ENCODE measurements around the gene CHRNA4. TPM values are rescaled to one million over a fixed set of nuclear protein-coding genes. Genes with fewer than 3 reads are reported as not detected.

Gene CHRNA4
- total RNA-seq, 3 donors from 2014 or later (not counting 1 experiment from before 2014, with no cell fraction given), result not detected

DNA sequence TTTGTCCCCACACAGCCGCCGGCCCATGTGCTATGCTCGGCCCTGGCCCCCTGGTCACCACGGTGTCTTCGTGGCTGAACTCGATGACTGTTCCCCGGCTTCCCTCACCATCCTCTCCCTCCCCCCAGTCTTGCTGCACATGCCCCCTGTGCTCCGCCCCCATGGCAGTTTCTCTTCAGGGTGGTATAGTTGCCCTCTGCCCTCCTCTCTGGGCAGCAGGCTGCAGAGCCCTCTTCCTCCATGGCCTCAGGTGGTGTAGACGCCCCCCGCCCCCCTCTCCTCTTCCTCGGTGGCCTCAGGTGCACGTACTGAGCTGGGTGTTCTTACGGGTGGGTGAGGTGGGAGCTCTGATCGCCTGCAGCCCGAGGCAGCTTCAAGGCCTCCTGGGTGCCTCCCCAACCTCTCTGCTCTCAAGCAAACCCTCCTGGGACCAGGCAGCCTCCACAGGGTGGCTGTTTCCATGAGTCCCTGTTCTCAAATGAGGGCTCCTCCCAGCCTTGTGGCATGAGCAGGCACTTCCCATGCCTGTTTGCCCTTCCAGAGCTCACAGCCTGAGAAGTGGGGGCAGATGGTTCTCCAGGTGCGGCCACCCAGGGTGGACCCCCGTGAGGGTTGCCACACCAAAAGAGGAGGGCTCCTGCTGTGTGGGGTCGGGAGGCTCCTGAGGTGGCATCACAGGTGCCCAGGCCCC lies 43.4 kb downstream of the CHRNA4 start:
- H3K9me3 ChIP-seq (ENCODE audit: control insufficient read depth, insufficient read depth, low read length), result no peaks in the 10 kb centered on the region
- WGBS (ENCODE audit: insufficient coverage), result 79% methylated on average over 18 of the region's 18 CpGs
- Mint-ChIP-seq H3K27ac (no peak overlapping the region), H3K27me3 (ENCODE audit: low read depth in 2 of 2) (no peaks in the 10 kb centered on the region), H3K4me3 (no peak overlapping the region), H3K9me3 (no peaks in the 10 kb centered on the region), H3K4me1 (no peaks in the 10 kb centered on the region), H3K36me3 (no peaks in the 10 kb centered on the region)
- no peaks in the 10 kb centered on the region for H3K36me3 ChIP-seq (ENCODE audit: control insufficient read depth, insufficient read depth, low read length)
- H3K27me3 ChIP-seq (ENCODE audit: control insufficient read depth, insufficient read depth, low read length), result no peaks in the 10 kb centered on the region
- ATAC-seq (no peak), DNase-seq (no peak)
- H3K4me3 ChIP-seq (ENCODE audit: low read length), result no peak overlapping the region
- intact Hi-C loops (cut with micrococcal nuclease), result no loop called here
- no peak overlapping the region for H3K27ac ChIP-seq (ENCODE audit: low read length)
- H3K4me1 ChIP-seq (ENCODE audit: control insufficient read depth, insufficient read depth, low read length), result no peaks in the 10 kb centered on the region
- TF ChIP-seq, protein P1, sequence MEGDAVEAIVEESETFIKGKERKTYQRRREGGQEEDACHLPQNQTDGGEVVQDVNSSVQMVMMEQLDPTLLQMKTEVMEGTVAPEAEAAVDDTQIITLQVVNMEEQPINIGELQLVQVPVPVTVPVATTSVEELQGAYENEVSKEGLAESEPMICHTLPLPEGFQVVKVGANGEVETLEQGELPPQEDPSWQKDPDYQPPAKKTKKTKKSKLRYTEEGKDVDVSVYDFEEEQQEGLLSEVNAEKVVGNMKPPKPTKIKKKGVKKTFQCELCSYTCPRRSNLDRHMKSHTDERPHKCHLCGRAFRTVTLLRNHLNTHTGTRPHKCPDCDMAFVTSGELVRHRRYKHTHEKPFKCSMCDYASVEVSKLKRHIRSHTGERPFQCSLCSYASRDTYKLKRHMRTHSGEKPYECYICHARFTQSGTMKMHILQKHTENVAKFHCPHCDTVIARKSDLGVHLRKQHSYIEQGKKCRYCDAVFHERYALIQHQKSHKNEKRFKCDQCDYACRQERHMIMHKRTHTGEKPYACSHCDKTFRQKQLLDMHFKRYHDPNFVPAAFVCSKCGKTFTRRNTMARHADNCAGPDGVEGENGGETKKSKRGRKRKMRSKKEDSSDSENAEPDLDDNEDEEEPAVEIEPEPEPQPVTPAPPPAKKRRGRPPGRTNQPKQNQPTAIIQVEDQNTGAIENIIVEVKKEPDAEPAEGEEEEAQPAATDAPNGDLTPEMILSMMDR (IDR thresholded peaks at IDR 0.05), result no peak

DNA sequence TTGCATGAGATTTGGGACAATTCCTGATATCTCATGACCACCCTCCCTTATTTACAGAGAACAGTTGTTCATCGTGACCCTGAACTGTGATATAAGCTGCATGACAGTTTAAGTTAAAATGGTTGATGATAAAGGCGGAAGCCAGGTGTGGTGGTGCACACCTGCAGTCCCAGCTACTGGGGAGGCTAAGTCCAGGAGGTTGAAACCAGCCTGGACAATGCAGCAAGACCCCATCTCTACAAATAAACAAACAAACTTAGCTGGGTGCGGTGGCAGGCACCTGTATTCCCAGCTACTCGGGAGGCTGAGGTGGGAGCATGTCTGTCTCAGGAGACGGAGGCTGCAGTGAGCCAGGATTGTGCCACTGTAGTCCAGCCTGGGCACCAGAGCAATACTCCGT lies 44.1 kb downstream of the CHRNA4 start:
- WGBS (ENCODE audit: insufficient coverage), result 85% methylated on average over 5 of the region's 6 CpGs
- no peak for DNase-seq
- H3K27me3 Mint-ChIP-seq (ENCODE audit: low read depth in 2 of 2), result no peaks in the 10 kb centered on the region
- H3K4me3 ChIP-seq (ENCODE audit: low read length), result no peak overlapping the region
- no peak for ATAC-seq
- no peaks in the 10 kb centered on the region for H3K4me1 Mint-ChIP-seq
- no peak overlapping the region for H3K4me3 Mint-ChIP-seq
- H3K36me3 Mint-ChIP-seq, result no peaks in the 10 kb centered on the region
- H3K27ac Mint-ChIP-seq, result no peak overlapping the region
- no peaks in the 10 kb centered on the region for H3K9me3 Mint-ChIP-seq
- TF ChIP-seq, protein P1 (IDR thresholded peaks at IDR 0.05), result no peak
- no peaks in the 10 kb centered on the region for H3K27me3 ChIP-seq (ENCODE audit: control insufficient read depth, insufficient read depth, low read length)
- H3K36me3 ChIP-seq (ENCODE audit: control insufficient read depth, insufficient read depth, low read length), result no peaks in the 10 kb centered on the region
- intact Hi-C loops (cut with micrococcal nuclease), result no loop called here
- H3K27ac ChIP-seq (ENCODE audit: low read length), result no peak overlapping the region
- H3K9me3 ChIP-seq (ENCODE audit: control insufficient read depth, insufficient read depth, low read length), result no peaks in the 10 kb centered on the region
- peaks cover under 1% of the 10 kb centered on the region for H3K4me1 ChIP-seq (ENCODE audit: control insufficient read depth, insufficient read depth, low read length)

DNA sequence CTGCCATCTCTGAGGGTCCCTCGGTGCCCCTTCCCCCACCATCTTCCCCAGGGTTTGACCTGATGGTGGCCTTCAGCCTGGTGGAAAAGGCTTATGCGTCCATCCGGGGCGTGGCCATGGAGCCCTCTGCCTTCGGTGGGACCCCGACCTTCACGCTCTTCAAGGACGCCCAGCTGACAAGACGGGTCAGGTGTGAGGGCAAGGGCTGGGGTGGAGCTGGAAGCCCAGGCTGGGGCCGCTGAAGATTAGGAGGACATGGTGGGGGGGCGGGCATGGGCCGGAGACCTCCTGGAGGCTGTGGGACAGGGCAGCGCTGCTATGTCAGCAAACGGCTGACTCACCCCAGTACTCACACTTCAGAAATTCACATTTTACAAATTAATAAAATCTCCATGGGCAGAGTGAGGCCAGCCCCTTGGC lies 44.6 kb downstream of the CHRNA4 start:
- H3K27ac ChIP-seq (ENCODE audit: low read length), result no peak overlapping the region
- H3K4me3 Mint-ChIP-seq, result no peak overlapping the region

More for the DNA sequence above, 44.6 kb downstream of the CHRNA4 start:
- no peaks in the 10 kb centered on the region for H3K27me3 Mint-ChIP-seq (ENCODE audit: low read depth in 2 of 2)
- Histone ChIP-seq H3K9me3 (ENCODE audit: control insufficient read depth, insufficient read depth, low read length) (no peaks in the 10 kb centered on the region), H3K4me3 (ENCODE audit: low read length) (no peak overlapping the region), H3K27me3 (ENCODE audit: control insufficient read depth, insufficient read depth, low read length) (no peaks in the 10 kb centered on the region), H3K36me3 (ENCODE audit: control insufficient read depth, insufficient read depth, low read length) (no peaks in the 10 kb centered on the region), H3K4me1 (ENCODE audit: control insufficient read depth, insufficient read depth, low read length) (peaks cover 3% of the 10 kb centered on the region)
- no peaks in the 10 kb centered on the region for H3K4me1 Mint-ChIP-seq
- H3K9me3 Mint-ChIP-seq, result no peaks in the 10 kb centered on the region
- TF ChIP-seq, protein P1 (IDR thresholded peaks at IDR 0.05), result no peak
- DNase-seq (no peak), ATAC-seq (no peak)
- intact Hi-C loops (cut with micrococcal nuclease), result no loop called here
- WGBS (ENCODE audit: insufficient coverage), result 89% methylated on average over 14 of the region's 14 CpGs
- no peak overlapping the region for H3K27ac Mint-ChIP-seq
- no peaks in the 10 kb centered on the region for H3K36me3 Mint-ChIP-seq

All from natural killer cell (primary cell).